ENCODE measurements around the gene ZNF282. TPM values are rescaled to one million over a fixed set of nuclear protein-coding genes. Genes with fewer than 3 reads are reported as not detected.

ZNF282 gene
- total and polyA plus RNA-seq, 12 donors = 6.7 to 19.9 (median 12.3) TPM

GRCh38 chr7:149214020-149214720 is 18.8 kb downstream of the ZNF282 start:
- peaks cover 0 to 5% (median 0%) of the 10 kb centered on the region in 9 donors for H3K4me1 ChIP-seq
- H3K9me3 ChIP-seq = no peaks in the 10 kb centered on the region
- intact Hi-C loops (cut with DNase I) = no loop called here
- DNase-seq (no peak), ATAC-seq (peak in 4 of 8 donors; percentile 18 to 80 (median 59))
- H3K4me3 ChIP-seq = no peak overlapping the region
- H3K36me3 ChIP-seq = peaks cover 0 to 100% (median 78%) of the 10 kb centered on the region in 9 donors
- no peaks in the 10 kb centered on the region for H3K27me3 ChIP-seq
- H3K27ac ChIP-seq = no peak overlapping the region
- no peak for TF ChIP-seq CTCF (IDR thresholded peaks at IDR 0.05)
- 69 to 71% methylated on average over 7 of the region's 7 CpGs for WGBS, 2 donors

GRCh38 chr7:149216402-149216801 is 21.1 kb downstream of the ZNF282 start:
- intact Hi-C loops (cut with DNase I) = no loop called here
- WGBS, 2 donors = 45 to 53% methylated on average over 2 of the region's 2 CpGs
- Histone ChIP-seq H3K4me3 (no peak overlapping the region), H3K27me3 (no peaks in the 10 kb centered on the region), H3K27ac (no peak overlapping the region), H3K4me1 (peaks cover 0 to 5% (median 0%) of the 10 kb centered on the region in 9 donors), H3K36me3 (peaks cover 0 to 100% (median 64%) of the 10 kb centered on the region in 9 donors), H3K9me3 (no peaks in the 10 kb centered on the region)
- TF ChIP-seq CTCF (IDR thresholded peaks at IDR 0.05) = no peak
- no peak for ATAC-seq
- DNase-seq = no peak

GRCh38 chr7:149217570-149217969 is 22.2 kb downstream of the ZNF282 start:
- intact Hi-C loops (cut with DNase I) = no loop called here

More at GRCh38 chr7:149217570-149217969, 22.2 kb downstream of the ZNF282 start:
- no peak for ATAC-seq
- no peaks in the 10 kb centered on the region for H3K27me3 ChIP-seq
- WGBS, 2 donors = 85 to 88% methylated on average over 6 of the region's 6 CpGs
- no peak for DNase-seq
- H3K4me1 ChIP-seq = peaks cover 0 to 5% (median 0%) of the 10 kb centered on the region in 9 donors
- H3K9me3 ChIP-seq = no peaks in the 10 kb centered on the region
- TF ChIP-seq CTCF (IDR thresholded peaks at IDR 0.05) = no peak
- peaks cover 0 to 100% (median 55%) of the 10 kb centered on the region in 9 donors for H3K36me3 ChIP-seq
- no peak overlapping the region for H3K27ac ChIP-seq
- no peak overlapping the region for H3K4me3 ChIP-seq
